SKM-1 treated with dmso at 0.1 percent for 144 hours (cell line): ENCODE data around the gene ARHGEF7.

Source experiments
- DNase-seq: peaks from one replicate; lab custom pipeline; 2025; ENCODE audit not compliant: unreplicated experiment; lab: John Stamatoyannopoulos, UW

ARHGEF7 gene

DNA sequence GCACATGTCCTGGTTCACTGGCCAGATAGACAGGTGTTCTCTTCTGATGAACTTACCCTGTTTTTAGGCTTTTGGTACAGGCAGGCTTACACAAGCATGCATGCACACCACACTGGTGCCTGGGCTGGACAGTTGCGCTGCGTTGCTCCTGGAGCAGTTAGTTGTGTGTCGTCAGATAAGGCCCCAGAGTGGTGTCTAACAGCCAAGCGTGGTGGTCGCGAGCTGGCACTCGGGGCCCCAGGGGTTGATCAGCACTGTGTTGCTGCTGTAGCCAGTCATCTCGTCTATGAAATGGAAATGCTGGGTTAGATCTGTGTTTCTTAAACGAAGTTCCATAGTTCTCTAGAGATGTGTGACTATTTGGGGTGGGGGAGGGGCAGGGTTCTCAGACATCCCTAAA lies 180.8 kb downstream of the ARHGEF7 start:
- DNase-seq, result no peak

DNA sequence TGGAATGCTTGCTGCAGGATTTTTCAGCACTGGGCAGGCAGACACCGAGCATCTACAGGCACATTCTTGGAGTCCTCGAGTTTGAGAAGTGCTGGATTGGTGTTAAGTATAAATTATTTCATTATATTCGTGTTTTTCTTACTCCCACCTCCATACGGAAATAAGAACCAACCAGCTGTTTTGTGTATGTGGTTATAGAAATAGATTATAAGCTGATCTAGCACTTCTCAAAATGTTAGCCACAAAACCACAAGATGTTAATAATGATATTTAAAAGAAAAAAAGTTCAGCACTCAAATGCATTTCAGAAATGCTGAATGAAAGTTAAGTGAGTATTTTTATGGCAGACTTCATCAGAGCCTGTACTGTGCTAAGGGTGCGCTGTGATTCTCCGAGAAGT lies 181.3 kb downstream of the ARHGEF7 start:
- no peak for DNase-seq

DNA sequence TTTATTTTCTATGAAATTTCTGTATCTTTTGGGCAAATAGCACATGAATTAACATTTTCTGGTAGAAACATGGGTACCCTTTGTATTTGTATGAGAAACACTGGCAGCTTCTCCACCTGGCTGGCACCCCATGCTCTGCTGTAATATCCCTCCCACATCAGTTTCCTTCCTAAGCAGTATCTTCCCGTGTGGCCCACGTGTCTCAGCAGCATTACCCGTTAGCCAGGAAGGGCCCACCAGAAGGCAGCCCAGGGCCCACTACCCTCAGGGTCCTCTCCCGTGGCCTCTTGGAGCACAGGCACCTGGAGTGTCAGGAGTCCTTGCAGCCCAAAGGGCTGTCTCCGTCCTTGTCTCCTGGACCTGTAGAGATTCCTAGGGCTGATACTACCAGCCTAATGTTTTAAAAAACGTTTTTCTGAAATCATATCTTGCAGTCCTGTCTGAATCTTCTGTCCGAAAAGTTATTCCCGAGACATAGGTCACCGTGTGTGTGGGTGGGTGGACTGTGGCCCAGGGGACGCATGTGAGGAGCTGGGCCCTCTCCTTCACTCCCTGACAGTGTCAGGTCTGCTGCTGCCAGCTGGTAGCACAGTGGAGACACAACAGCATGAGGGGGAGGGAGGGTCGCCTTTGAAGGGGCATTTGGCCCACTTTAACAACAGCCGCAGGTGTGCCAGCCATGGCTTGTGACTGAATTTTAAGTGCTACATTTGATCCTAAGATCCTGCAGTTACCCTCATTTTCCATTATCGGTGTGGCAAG lies 183.3 kb downstream of the ARHGEF7 start:
- no peak for DNase-seq

GRCh38 chr13:111302045-111302726 lies 187.1 kb downstream of the ARHGEF7 start:
- DNase-seq, result no peak

DNA sequence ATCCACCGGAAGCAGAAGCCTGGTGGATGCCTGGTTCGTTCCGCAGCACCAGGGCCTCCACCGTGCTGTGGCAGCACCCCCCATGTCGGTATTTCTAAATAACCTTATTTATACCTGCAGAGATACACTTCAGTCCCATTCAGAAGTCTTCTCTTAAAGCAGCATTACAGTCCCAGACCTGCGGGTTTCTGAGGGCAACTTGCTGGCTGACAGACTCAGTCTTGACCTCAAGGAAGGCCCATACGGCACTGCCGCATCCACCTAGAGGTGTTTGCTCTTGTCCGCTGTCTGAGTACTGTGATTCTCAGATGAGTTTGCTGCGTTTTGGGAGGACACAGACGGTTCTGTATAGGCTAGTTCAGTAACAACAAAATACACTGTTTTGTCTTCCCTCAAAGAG lies 188.4 kb downstream of the ARHGEF7 start:
- no peak for DNase-seq

DNA sequence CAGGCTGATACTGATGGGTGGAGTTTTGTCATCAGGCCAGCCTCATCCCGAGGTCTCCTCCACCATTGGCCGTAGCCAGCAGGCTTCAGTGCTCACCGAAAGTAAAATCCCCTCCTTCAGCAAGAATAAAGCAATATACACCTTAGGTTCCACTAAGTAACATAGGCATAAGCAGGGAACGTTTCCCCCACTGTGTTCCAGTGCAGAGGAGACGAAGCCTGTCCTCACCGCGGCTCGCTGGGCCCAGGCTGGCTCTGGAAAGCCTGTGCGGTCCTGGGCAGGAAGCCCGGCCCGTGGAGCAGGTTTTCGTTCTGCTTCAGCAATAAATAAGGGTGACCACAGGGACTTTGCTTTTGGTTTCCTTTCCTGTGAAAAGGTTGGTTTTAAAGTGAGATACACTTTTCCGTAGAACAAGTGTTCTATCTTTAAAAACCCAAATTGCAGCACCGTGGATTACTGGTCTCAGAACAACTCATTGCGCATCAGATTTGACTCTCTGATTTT lies 189.0 kb downstream of the ARHGEF7 start:
- no peak for DNase-seq

DNA sequence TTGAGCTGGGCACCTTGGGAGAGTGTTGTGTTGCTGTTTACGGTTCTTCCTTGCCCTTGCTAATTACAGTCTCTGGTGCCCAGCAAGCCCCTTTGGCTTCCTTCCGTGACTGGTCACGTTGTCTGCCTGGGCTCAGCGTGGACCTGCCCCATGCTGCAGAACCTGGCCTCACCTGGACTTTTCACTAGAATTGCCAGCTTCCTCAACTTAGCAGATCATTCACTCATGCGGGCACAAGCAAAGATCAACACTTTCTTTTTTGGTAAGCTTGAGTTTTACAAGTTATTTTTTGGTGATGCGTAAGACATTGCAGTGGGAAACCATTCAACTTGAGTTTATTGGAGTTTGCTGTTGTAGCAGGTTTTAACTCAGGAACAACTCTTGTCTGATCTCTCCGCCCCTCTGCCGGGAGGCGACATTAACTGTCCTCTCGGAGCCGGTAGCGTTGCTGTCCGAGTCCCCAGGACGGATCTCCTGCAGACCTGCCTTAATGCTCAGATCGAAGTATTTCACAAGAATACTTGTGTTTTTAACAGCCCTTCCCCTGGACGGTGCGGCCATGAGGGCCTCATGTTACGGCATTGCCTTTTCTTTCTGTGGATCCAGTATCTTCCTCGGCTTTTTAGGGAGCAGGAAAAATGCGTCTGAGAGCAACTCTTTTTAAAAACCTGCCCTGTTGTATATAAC lies 189.6 kb downstream of the ARHGEF7 start:
- no peak for DNase-seq

GRCh38 chr13:111312944-111313590 lies 198.0 kb downstream of the ARHGEF7 start:
- DNase-seq, result no peak

DNA sequence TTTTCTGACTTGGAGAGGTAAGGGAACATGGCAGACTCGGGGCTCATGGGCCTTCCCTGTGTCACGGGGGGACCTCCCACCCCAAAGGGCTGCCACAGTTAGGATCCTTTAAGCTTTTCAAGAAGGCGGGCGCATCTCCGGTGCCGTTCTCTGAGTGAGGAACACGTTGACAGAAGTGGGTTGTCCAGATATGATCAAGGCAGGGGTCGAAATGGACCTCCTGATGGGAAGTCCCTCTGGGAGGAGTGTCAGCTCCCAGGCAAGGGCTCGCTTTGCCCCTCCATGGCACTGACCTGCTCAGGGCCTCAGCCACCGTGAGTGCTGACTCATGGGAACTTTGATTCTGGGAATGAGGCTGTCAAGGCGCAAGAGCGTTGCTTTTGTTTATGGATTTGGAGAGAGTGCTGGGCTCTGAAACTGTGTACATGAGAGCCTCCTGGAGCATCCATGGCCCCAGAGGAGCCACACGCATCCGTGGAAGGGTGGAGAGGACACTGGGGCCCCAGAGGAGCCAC lies 198.9 kb downstream of the ARHGEF7 start:
- DNase-seq, result no peak

- no peak for DNase-seq
Observed at GRCh38 chr13:111314852-111315251, 199.7 kb downstream of the ARHGEF7 start.

DNA sequence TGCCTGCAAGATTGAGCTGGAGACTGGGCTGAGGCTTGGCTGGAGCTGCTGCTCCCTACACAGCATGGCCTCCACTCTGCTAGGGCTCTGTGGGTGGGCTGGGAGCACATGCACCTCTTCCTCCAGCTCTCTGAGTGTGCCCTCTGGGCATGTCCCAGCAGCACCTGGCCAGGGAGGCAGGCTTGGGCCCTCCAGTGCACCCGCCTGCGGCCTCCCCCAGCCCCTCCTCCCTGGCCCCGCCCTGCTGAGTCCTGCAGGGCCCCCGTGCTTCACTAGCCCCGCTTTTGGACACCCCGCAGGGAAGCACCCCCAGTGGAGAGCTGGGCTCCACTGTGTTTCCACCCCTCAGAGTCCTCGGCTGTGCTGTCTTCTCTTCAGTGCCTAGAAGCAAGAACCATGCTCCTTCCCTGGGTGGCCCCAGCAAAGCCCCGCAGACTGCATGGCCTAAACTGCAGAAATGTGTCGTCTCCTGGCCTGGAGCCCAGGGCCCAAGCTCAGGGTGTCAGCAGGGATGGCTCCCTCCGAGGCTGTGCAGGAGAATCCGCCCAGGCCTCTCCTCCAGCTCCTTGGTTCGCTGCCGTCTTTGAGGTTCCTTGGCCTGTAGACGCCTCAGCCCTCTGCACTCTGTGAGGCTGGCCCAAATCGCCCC lies 200.4 kb downstream of the ARHGEF7 start:
- DNase-seq, result no peak

- no peak for DNase-seq
Observed at GRCh38 chr13:111316161-111316730, 201.1 kb downstream of the ARHGEF7 start.

GRCh38 chr13:111317042-111317550 lies 202.0 kb downstream of the ARHGEF7 start:
- no peak for DNase-seq

- DNase-seq, result no peak
Observed at GRCh38 chr13:111317571-111318345, 202.6 kb downstream of the ARHGEF7 start.

GRCh38 chr13:111318386-111318785 lies 203.3 kb downstream of the ARHGEF7 start:
- no peak for DNase-seq

DNA sequence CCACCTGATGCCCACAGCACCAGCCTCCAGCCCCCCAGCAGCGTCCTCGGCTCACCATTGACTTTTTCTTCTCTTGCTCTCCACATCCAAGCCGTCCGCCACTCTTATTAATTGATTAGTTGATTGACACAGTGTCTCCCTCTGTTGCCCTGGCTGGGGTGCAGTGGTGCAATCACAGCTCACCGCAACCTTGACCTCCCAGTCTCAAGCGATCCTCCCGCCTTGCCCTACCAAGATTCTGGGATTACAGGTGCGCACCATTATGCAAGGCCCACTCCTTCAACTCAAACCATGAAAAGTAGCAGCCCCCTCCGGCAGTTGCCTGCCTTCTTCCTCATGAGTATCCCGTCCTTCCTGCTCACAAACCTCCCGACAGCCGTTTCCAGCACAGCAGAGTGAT lies 204.4 kb downstream of the ARHGEF7 start:
- DNase-seq, result no peak

- no peak for DNase-seq
Observed at GRCh38 chr13:111319998-111320911, 205.1 kb downstream of the ARHGEF7 start, which contains the start of gene TEX29. Gene TEX29 (plus strand): TSS chr13:111320642. CDS start chr13:111320891, 249 bp downstream.
